ENCODE results near the gene RASSF10.
A peak's percentile ranks its signal among the peaks of the same experiment; 100 is the strongest.

The RASSF10 gene

GRCh38 chr11:13008625-13009475, at the start of gene RASSF10:
RASSF10 (plus strand) TSS chr11:13009316; CDS start chr11:13009577, 261 bp downstream.
- DNase-seq: peak; percentile 77

- DNase-seq: no peak
Observed at GRCh38 chr11:12961615-12962014, 47.5 kb upstream of the RASSF10 start.

GRCh38 chr11:12962306-12962705, 46.8 kb upstream of the RASSF10 start:
- no peak for DNase-seq

GRCh38 chr11:12963051-12963450, 46.1 kb upstream of the RASSF10 start:
- no peak for DNase-seq

GRCh38 chr11:12963792-12964536, 45.2 kb upstream of the RASSF10 start:
- peak; percentile 67 for DNase-seq

GRCh38 chr11:12964650-12965049, 44.5 kb upstream of the RASSF10 start:
- no peak for DNase-seq

GRCh38 chr11:12966002-12966401, 43.1 kb upstream of the RASSF10 start:
- no peak for DNase-seq

- DNase-seq: no peak
Observed at GRCh38 chr11:12968101-12968500, 41.0 kb upstream of the RASSF10 start.

GRCh38 chr11:12968826-12969225, 40.3 kb upstream of the RASSF10 start:
- DNase-seq: no peak

- no peak for DNase-seq
Observed at GRCh38 chr11:12971955-12972354, 37.2 kb upstream of the RASSF10 start.

- DNase-seq: no peak
Observed at GRCh38 chr11:12973528-12974181, 35.5 kb upstream of the RASSF10 start.

GRCh38 chr11:12975195-12975594, 33.9 kb upstream of the RASSF10 start:
- DNase-seq: no peak

- no peak for DNase-seq
Observed at GRCh38 chr11:12979928-12980689, 29.0 kb upstream of the RASSF10 start.

- DNase-seq: no peak
Observed at GRCh38 chr11:12981676-12982522, 27.2 kb upstream of the RASSF10 start.

- no peak for DNase-seq
Observed at GRCh38 chr11:12983336-12983735, 25.8 kb upstream of the RASSF10 start.

- DNase-seq: no peak
Observed at GRCh38 chr11:12986194-12986898, 22.8 kb upstream of the RASSF10 start.

GRCh38 chr11:12989428-12990161, 19.5 kb upstream of the RASSF10 start:
- no peak for DNase-seq

GRCh38 chr11:12990162-12990480, 19.0 kb upstream of the RASSF10 start:
- DNase-seq: no peak

- no peak for DNase-seq
Observed at GRCh38 chr11:12991426-12991825, 17.7 kb upstream of the RASSF10 start.

- DNase-seq: no peak
Observed at GRCh38 chr11:12993626-12994025, 15.5 kb upstream of the RASSF10 start.

GRCh38 chr11:12994476-12994875, 14.6 kb upstream of the RASSF10 start:
- no peak for DNase-seq

All from right hindlimb (tissue), 1 donor.